HEK293 (cell line): Measurements from ENCODE around the gene THPO.

Experiments
- CTCF ChIA-PET: fragments of 350-600 bp; formaldehyde crosslinking; extraction: SDS; loops from one replicate; lab custom pipeline; 2021; ENCODE audit warnings: antibody characterized with exemption; lab: Yijun Ruan, JAX
- POLR2A ChIA-PET: fragments of 300-600 bp; formaldehyde crosslinking; extraction: SDS; loops from one replicate; lab custom pipeline; 2020; ENCODE audit warnings: antibody characterized with exemption, inconsistent platforms; lab: Yijun Ruan, JAX
- H3K27ac ChIP-seq: fragments of 200-500 bp; sonication (Bioruptor generic); 2 replicates; pipeline ENCODE4 v1.5.1; 2014; ENCODE audit warnings: low read depth, low read length, control low read depth, inconsistent platforms; ENCODE audit errors: extremely low read depth
- H3K36me3 ChIP-seq, 2 experiments: fragments of 200-500 bp in 1 of 2; sonication (Bioruptor generic) in 1 of 2; 1 replicate in 1 of 2; 2 replicates in 1 of 2; pipeline ENCODE4 v1.5.1; 2014 to 2017; ENCODE audit warnings: inconsistent platforms in 2 of 2, low read length in 2 of 2; ENCODE audit not compliant: control insufficient read depth in 2 of 2, insufficient read depth in 1 of 2
- H3K4me1 ChIP-seq: fragments of 200-500 bp; sonication (Bioruptor generic); 2 replicates; pipeline ENCODE4 v1.5.1; 2014; ENCODE audit warnings: mild to moderate bottlenecking, low read length, inconsistent platforms; ENCODE audit not compliant: control insufficient read depth, insufficient read depth
- H3K4me3 ChIP-seq: 2 replicates; pipeline ENCODE4 v1.5.1; 2011; ENCODE audit warnings: low read depth, mild to moderate bottlenecking, control low read depth, low read length, moderate library complexity
- H3K9me3 ChIP-seq: fragments of 200-500 bp; sonication (Bioruptor generic); 2 replicates; pipeline ENCODE4 v1.5.1; 2014; ENCODE audit warnings: low read depth, low read length, inconsistent platforms; ENCODE audit not compliant: control insufficient read depth, insufficient read depth
- BCL11A ChIP-seq: fragments of 450-650 bp; formaldehyde crosslinking; IDR thresholded peaks from 2 replicates; pipeline ENCODE4 v1.5.1; 2016; ENCODE audit warnings: low read depth, missing biosample characterization, missing genetic modification characterization
- CTCF ChIP-seq: fragments of 450-650 bp; formaldehyde crosslinking; IDR thresholded peaks from 2 replicates; pipeline ENCODE4 v1.5.1; 2016; ENCODE audit warnings: missing biosample characterization, missing genetic modification characterization
- EGR2 ChIP-seq: fragments of 450-650 bp; formaldehyde crosslinking; IDR thresholded peaks from 2 replicates; pipeline ENCODE4 v1.5.1; 2016; ENCODE audit warnings: low read depth, missing biosample characterization, missing genetic modification characterization
- MEIS1 ChIP-seq: sonication (generic); formaldehyde crosslinking; IDR thresholded peaks from 2 replicates; pipeline ENCODE4 v1.8.1; 2022; ENCODE audit warnings: missing genetic modification reagents, mild to moderate bottlenecking, borderline replicate concordance
- MZF1 ChIP-seq: fragments of 450-650 bp; formaldehyde crosslinking; IDR thresholded peaks from 2 replicates; pipeline ENCODE4 v1.5.1; 2017; ENCODE audit warnings: missing biosample characterization, missing genetic modification characterization, borderline replicate concordance
- SP7 ChIP-seq: fragments of 450-650 bp; formaldehyde crosslinking; IDR thresholded peaks from 2 replicates; pipeline ENCODE4 v1.5.1; 2016; ENCODE audit warnings: missing biosample characterization, missing genetic modification characterization
- ZBTB20 ChIP-seq: fragments of 450-650 bp; formaldehyde crosslinking; IDR thresholded peaks from 2 replicates; pipeline ENCODE4 v1.5.1; 2016; ENCODE audit warnings: missing biosample characterization, missing genetic modification characterization
- ZBTB48 ChIP-seq: fragments of 450-650 bp; formaldehyde crosslinking; IDR thresholded peaks from 2 replicates; pipeline ENCODE4 v1.5.1; 2016; ENCODE audit warnings: missing biosample characterization, missing genetic modification characterization
- ZFHX2 ChIP-seq: fragments of 450-650 bp; formaldehyde crosslinking; conservative IDR thresholded peaks from 2 replicates; pipeline ENCODE4 v1.5.1; 2016; ENCODE audit warnings: missing biosample characterization, missing genetic modification characterization
- ZIC2 ChIP-seq: fragments of 450-650 bp; formaldehyde crosslinking; IDR thresholded peaks from 2 replicates; pipeline ENCODE4 v1.5.1; 2016; ENCODE audit warnings: missing biosample characterization, missing genetic modification characterization
- ZNF10 ChIP-seq: fragments of 450-650 bp; formaldehyde crosslinking; IDR thresholded peaks from 2 replicates; pipeline ENCODE4 v1.5.1; 2017; ENCODE audit warnings: missing biosample characterization, missing genetic modification characterization
- ZNF16 ChIP-seq: fragments of 450-650 bp; formaldehyde crosslinking; IDR thresholded peaks from 2 replicates; pipeline ENCODE4 v1.5.1; 2016; ENCODE audit warnings: low read depth, missing biosample characterization, missing genetic modification characterization
- ZNF266 ChIP-seq: fragments of 450-650 bp; formaldehyde crosslinking; IDR thresholded peaks from 2 replicates; pipeline ENCODE4 v1.5.1; 2016; ENCODE audit warnings: missing biosample characterization, missing genetic modification characterization, low read depth
- ZNF341 ChIP-seq: fragments of 450-650 bp; formaldehyde crosslinking; IDR thresholded peaks from 2 replicates; pipeline ENCODE4; 2016; ENCODE audit warnings: low read depth, missing biosample characterization, missing genetic modification characterization
- ZNF391 ChIP-seq: fragments of 450-650 bp; formaldehyde crosslinking; IDR thresholded peaks from 2 replicates; pipeline ENCODE4 v1.5.1; 2016; ENCODE audit warnings: low read depth, missing biosample characterization, missing genetic modification characterization, borderline replicate concordance
- ZNF629 ChIP-seq: fragments of 450-650 bp; formaldehyde crosslinking; IDR thresholded peaks from 2 replicates; pipeline ENCODE4 v1.5.1; 2017; ENCODE audit warnings: missing biosample characterization, missing genetic modification characterization
- ZNF658 ChIP-seq: fragments of 450-650 bp; formaldehyde crosslinking; IDR thresholded peaks from 2 replicates; pipeline ENCODE4; 2016; ENCODE audit warnings: missing biosample characterization, missing genetic modification characterization
- ZNF792 ChIP-seq: fragments of 450-650 bp; formaldehyde crosslinking; IDR thresholded peaks from 2 replicates; pipeline ENCODE4 v1.5.1; 2016; ENCODE audit warnings: missing biosample characterization, missing genetic modification characterization
- TF ChIP-seq, protein P1 (sequence below): fragments of 450-650 bp; formaldehyde crosslinking; IDR thresholded peaks from 2 replicates; pipeline ENCODE4 v1.5.1; 2017; ENCODE audit warnings: missing biosample characterization, missing genetic modification characterization
- TF ChIP-seq, protein P2 (sequence below): fragments of 450-650 bp; formaldehyde crosslinking; IDR thresholded peaks from 2 replicates; pipeline ENCODE4 v1.5.1; 2016; ENCODE audit warnings: missing biosample characterization, missing genetic modification characterization

The THPO gene

GRCh38 chr3:184373422-184373821 lies 4.6 kb downstream of the THPO start:
- ChIA-PET CTCF (interaction anchor here (1.0 to 7.7 kb wide), 5 partner anchors 10 to 168 kb away, joined by 3 to 184 read pairs (median 55); no protein-coding TSS in a partner anchor), POLR2A (interaction anchor here (1.0 to 1.9 kb wide), 3 partner anchors 11 to 140 kb away, joined by 3 to 10 read pairs (median 3); partner anchors contain the start of genes CLCN2 and POLR2H)
- H3K36me3 ChIP-seq: peaks cover 0 to 13% of the 10 kb centered on the region in 2 experiments; a peak in 1 of 3 replicates
- no peaks in the 10 kb centered on the region for H3K9me3 ChIP-seq
- TF ChIP-seq ZNF266 (tag by site-specific recombination): no peak
- TF ChIP-seq ZBTB48 (tag by site-specific recombination): no peak
- no peak for TF ChIP-seq ZNF629 (tag by site-specific recombination)
- TF ChIP-seq BCL11A (tag by site-specific recombination): no peak
- TF ChIP-seq ZNF10 (tag by site-specific recombination): no peak
- TF ChIP-seq, protein P1, sequence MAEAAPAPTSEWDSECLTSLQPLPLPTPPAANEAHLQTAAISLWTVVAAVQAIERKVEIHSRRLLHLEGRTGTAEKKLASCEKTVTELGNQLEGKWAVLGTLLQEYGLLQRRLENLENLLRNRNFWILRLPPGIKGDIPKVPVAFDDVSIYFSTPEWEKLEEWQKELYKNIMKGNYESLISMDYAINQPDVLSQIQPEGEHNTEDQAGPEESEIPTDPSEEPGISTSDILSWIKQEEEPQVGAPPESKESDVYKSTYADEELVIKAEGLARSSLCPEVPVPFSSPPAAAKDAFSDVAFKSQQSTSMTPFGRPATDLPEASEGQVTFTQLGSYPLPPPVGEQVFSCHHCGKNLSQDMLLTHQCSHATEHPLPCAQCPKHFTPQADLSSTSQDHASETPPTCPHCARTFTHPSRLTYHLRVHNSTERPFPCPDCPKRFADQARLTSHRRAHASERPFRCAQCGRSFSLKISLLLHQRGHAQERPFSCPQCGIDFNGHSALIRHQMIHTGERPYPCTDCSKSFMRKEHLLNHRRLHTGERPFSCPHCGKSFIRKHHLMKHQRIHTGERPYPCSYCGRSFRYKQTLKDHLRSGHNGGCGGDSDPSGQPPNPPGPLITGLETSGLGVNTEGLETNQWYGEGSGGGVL (tag by site-specific recombination): no peak
- H3K27ac ChIP-seq: no peak overlapping the region
- H3K4me3 ChIP-seq: no peak overlapping the region
- H3K4me1 ChIP-seq: no peaks in the 10 kb centered on the region

- Histone ChIP-seq H3K27ac (no peak overlapping the region), H3K4me3 (no peak overlapping the region), H3K36me3 (peaks cover 0 to 18% of the 10 kb centered on the region in 2 experiments; a peak in 1 of 3 replicates), H3K9me3 (no peaks in the 10 kb centered on the region), H3K4me1 (no peaks in the 10 kb centered on the region)
- ChIA-PET POLR2A (interaction anchor here (1.0 to 1.9 kb wide), 3 partner anchors 12 to 141 kb away, joined by 3 to 10 read pairs (median 3); partner anchors contain the start of genes CLCN2 and POLR2H), CTCF (interaction anchor here (0.6 to 7.7 kb wide), 9 partner anchors 10 to 169 kb away, joined by 3 to 184 read pairs (median 6); partner anchors contain the start of gene FAM131A)
- no peak for TF ChIP-seq ZNF16 (tag by site-specific recombination)
These were observed 5.1 kb downstream of the THPO start for GRCh38 chr3:184372911-184373310.

DNA sequence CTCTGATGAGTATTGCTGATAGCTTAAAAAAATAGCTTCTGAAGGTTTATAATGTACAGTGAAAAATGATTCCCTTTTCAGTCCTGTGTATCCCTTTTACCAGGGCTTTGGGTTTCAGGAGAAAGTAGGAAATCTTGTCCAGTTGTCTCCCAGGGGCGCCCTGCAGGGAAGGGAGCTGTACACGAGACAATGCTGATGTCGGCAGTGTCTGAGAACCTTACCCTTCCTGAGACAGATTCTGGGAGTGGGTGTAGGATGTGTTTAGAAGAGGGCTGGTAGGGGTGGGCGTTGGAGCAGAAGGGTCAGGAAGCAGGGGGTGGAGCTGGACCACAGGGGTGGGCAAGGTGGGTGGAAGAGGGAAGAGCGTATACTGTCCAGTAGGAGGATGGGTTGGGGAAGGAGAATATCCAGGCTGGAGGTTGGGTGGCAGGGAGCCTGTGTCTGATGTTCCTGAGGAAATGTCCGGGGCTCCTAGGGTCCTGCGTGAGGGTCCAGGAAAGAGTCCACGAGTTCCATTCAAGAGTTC lies 5.6 kb downstream of the THPO start:
- Histone ChIP-seq H3K9me3 (no peaks in the 10 kb centered on the region), H3K4me1 (no peaks in the 10 kb centered on the region), H3K36me3 (peaks cover 0 to 23% of the 10 kb centered on the region in 2 experiments; a peak in 2 of 3 replicates), H3K27ac (no peak overlapping the region), H3K4me3 (no peak overlapping the region)
- TF ChIP-seq MZF1 (tag by site-specific recombination) (no peak), ZFHX2 (peak; percentile 99), ZNF341 (tag by site-specific recombination) (peak; percentile 36), EGR2 (peak; percentile 99)
- CTCF ChIA-PET: interaction anchor here (0.6 to 7.7 kb wide), 27 partner anchors 9 to 400 kb away, joined by 3 to 184 read pairs (median 4); partner anchors contain the start of genes FAM131A and POLR2H
- POLR2A ChIA-PET: interaction anchor here (0.9 to 1.9 kb wide), 7 partner anchors 11 to 153 kb away, joined by 3 to 12 read pairs (median 5); partner anchors contain the start of genes CLCN2, FAM131A and POLR2H

- no peak overlapping the region for H3K27ac ChIP-seq
- TF ChIP-seq ZNF658 (no peak), MEIS1 (CRISPR knock-in tag) (no peak), ZBTB20 (no peak), ZIC2 (tag by site-specific recombination) (peak; percentile 93), ZNF792 (tag by site-specific recombination) (no peak), CTCF (tag by site-specific recombination) (peak; percentile 86), ZNF391 (tag by site-specific recombination) (no peak), SP7 (tag by site-specific recombination) (peak; percentile 35)
- TF ChIP-seq, protein P2, sequence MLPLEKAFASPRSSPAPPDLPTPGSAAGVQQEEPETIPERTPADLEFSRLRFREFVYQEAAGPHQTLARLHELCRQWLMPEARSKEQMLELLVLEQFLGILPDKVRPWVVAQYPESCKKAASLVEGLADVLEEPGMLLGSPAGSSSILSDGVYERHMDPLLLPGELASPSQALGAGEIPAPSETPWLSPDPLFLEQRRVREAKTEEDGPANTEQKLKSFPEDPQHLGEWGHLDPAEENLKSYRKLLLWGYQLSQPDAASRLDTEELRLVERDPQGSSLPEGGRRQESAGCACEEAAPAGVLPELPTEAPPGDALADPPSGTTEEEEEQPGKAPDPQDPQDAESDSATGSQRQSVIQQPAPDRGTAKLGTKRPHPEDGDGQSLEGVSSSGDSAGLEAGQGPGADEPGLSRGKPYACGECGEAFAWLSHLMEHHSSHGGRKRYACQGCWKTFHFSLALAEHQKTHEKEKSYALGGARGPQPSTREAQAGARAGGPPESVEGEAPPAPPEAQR (tag by site-specific recombination): no peak
These were observed 6.4 kb downstream of the THPO start for GRCh38 chr3:184371570-184372018.

More at GRCh38 chr3:184371570-184372018, 6.4 kb downstream of the THPO start:
- Histone ChIP-seq H3K36me3 (peaks cover 3 to 30% of the 10 kb centered on the region in 2 experiments; a peak in 2 of 3 replicates), H3K4me3 (no peak overlapping the region), H3K4me1 (no peaks in the 10 kb centered on the region), H3K9me3 (no peaks in the 10 kb centered on the region)
- POLR2A ChIA-PET: interaction anchor here (0.6 to 1.9 kb wide), 9 partner anchors 9 to 190 kb away, joined by 3 to 12 read pairs (median 5); partner anchors contain the start of genes CLCN2, EPHB3, FAM131A and POLR2H
- CTCF ChIA-PET: interaction anchor here (0.6 to 7.7 kb wide), 45 partner anchors 8 to 896 kb away, joined by 3 to 184 read pairs (median 4); partner anchors contain the start of genes FAM131A and POLR2H
